ENCODE data around the gene TOGARAM1.

GRCh38 chr14:44942436-44942835 is 19.6 kb upstream of the TOGARAM1 start:
- TF ChIP-seq CTCF (IDR thresholded peaks at IDR 0.05; ENCODE audit: insufficient read depth, low read depth, low read length) (no peak), EZH2 (IDR thresholded peaks at IDR 0.05; ENCODE audit: insufficient read depth, low read length) (no peak)

All from astrocyte (in vitro differentiated cells and primary cell).